Activated naive CD4-positive, alpha-beta T cell treated with anti-CD3 and anti-CD28 coated beads, Interleukin-2, amount 50 U/mL, for 72 hours (primary cell): ENCODE measurements around the gene ZNF319. TPM values are rescaled to one million over a fixed set of nuclear protein-coding genes. Genes with fewer than 3 reads are reported as not detected.

ENCODE experiments used
- ATAC-seq, 2 donors: fragments of 150-1000 bp; cut with Tn5 transposase; 2 replicates each; pipeline ENCODE4 v1.10.0; 2021; ENCODE audit warnings: mild to moderate bottlenecking in 2 of 2, moderate library complexity in 2 of 2
- DNase-seq, 2 donors: peaks; one replicate each; pipeline ENCODE4 v3.0.0; 2021 to 2022; ENCODE audit warnings: low spot score in 2 of 2
- H3K27ac Mint-ChIP-seq, 2 donors: one replicate each; pipeline ENCODE4 v1.8.0; 2022; ENCODE audit warnings: mild to moderate bottlenecking in 2 of 2, mixed read lengths in 2 of 2
- H3K36me3 Mint-ChIP-seq, 2 donors: one replicate each; pipeline ENCODE4 v1.8.0; 2022; ENCODE audit warnings: mixed read lengths in 2 of 2
- H3K9me3 Mint-ChIP-seq, 2 donors: one replicate each; pipeline ENCODE4 v1.8.0; 2022; ENCODE audit warnings: mixed read lengths in 2 of 2
- total RNA-seq, 2 donors: library from RNA; stranded (reverse); gene quantifications; one replicate each; pipeline ENCODE4 v1.2.3, GENCODE V29; 2022

ZNF319 gene
- total RNA-seq, 2 donors from 2014 or later = 3.1 to 5.6 TPM

GRCh38 chr16:57972306-57972705 is 28.2 kb downstream of the ZNF319 start:
- DNase-seq (no peak), ATAC-seq (no peak)
- H3K27ac Mint-ChIP-seq = no peak overlapping the region
- H3K36me3 Mint-ChIP-seq = no peaks in the 10 kb centered on the region
- no peaks in the 10 kb centered on the region for H3K9me3 Mint-ChIP-seq

GRCh38 chr16:57971848-57972247 is 28.6 kb downstream of the ZNF319 start:
- no peaks in the 10 kb centered on the region for H3K9me3 Mint-ChIP-seq
- DNase-seq = no peak
- no peak for ATAC-seq
- no peaks in the 10 kb centered on the region for H3K36me3 Mint-ChIP-seq
- no peak overlapping the region for H3K27ac Mint-ChIP-seq

- no peaks in the 10 kb centered on the region for H3K9me3 Mint-ChIP-seq
- ATAC-seq (no peak), DNase-seq (no peak)
- H3K36me3 Mint-ChIP-seq = no peaks in the 10 kb centered on the region
- H3K27ac Mint-ChIP-seq = no peak within 1 kb of the TSS
Measured at GRCh38 chr16:57970970-57971369, 29.5 kb downstream of the ZNF319 start, which contains the start of gene CNGB1. CNGB1 (minus strand) TSS chr16:57971128; CDS start chr16:57967286, 3,842 bp downstream.

GRCh38 chr16:57970319-57970718 is 30.2 kb downstream of the ZNF319 start:
- H3K27ac Mint-ChIP-seq = no peak overlapping the region
- H3K36me3 Mint-ChIP-seq = no peaks in the 10 kb centered on the region
- DNase-seq (no peak), ATAC-seq (no peak)
- no peaks in the 10 kb centered on the region for H3K9me3 Mint-ChIP-seq

GRCh38 chr16:57969451-57970123 is 30.9 kb downstream of the ZNF319 start:
- H3K27ac Mint-ChIP-seq = no peak overlapping the region
- H3K36me3 Mint-ChIP-seq = no peaks in the 10 kb centered on the region
- DNase-seq (no peak), ATAC-seq (no peak)
- H3K9me3 Mint-ChIP-seq = no peaks in the 10 kb centered on the region

- ATAC-seq (no peak), DNase-seq (no peak)
- H3K27ac Mint-ChIP-seq = no peak overlapping the region
- H3K9me3 Mint-ChIP-seq = no peaks in the 10 kb centered on the region
- no peaks in the 10 kb centered on the region for H3K36me3 Mint-ChIP-seq
Measured at GRCh38 chr16:57967916-57968315, 32.6 kb downstream of the ZNF319 start.

GRCh38 chr16:57966986-57967385 is 33.5 kb downstream of the ZNF319 start:
- DNase-seq = no peak
- Mint-ChIP-seq H3K36me3 (no peaks in the 10 kb centered on the region), H3K27ac (no peak overlapping the region), H3K9me3 (no peaks in the 10 kb centered on the region)
- no peak for ATAC-seq

GRCh38 chr16:57966204-57966771 is 34.2 kb downstream of the ZNF319 start:
- H3K27ac Mint-ChIP-seq = no peak overlapping the region
- DNase-seq (no peak), ATAC-seq (no peak)
- no peaks in the 10 kb centered on the region for H3K9me3 Mint-ChIP-seq
- no peaks in the 10 kb centered on the region for H3K36me3 Mint-ChIP-seq

GRCh38 chr16:57964157-57964700 is 36.2 kb downstream of the ZNF319 start:
- DNase-seq (no peak), ATAC-seq (no peak)
- H3K36me3 Mint-ChIP-seq = no peaks in the 10 kb centered on the region
- H3K27ac Mint-ChIP-seq = no peak overlapping the region
- H3K9me3 Mint-ChIP-seq = no peaks in the 10 kb centered on the region

- Mint-ChIP-seq H3K27ac (peak overlapping the region in 1 of 2 donors; percentile 8), H3K9me3 (no peaks in the 10 kb centered on the region), H3K36me3 (no peaks in the 10 kb centered on the region)
- ATAC-seq (no peak), DNase-seq (no peak)
Measured at GRCh38 chr16:57962756-57963155, 37.7 kb downstream of the ZNF319 start.

GRCh38 chr16:57962046-57962445 is 38.4 kb downstream of the ZNF319 start:
- ATAC-seq (no peak), DNase-seq (no peak)
- Mint-ChIP-seq H3K9me3 (no peaks in the 10 kb centered on the region), H3K36me3 (no peaks in the 10 kb centered on the region), H3K27ac (peak overlapping the region in 1 of 2 donors; percentile 85)

GRCh38 chr16:57961538-57961937 is 38.9 kb downstream of the ZNF319 start:
- no peaks in the 10 kb centered on the region for H3K36me3 Mint-ChIP-seq
- ATAC-seq (no peak), DNase-seq (no peak)
- H3K9me3 Mint-ChIP-seq = no peaks in the 10 kb centered on the region
- peak overlapping the region in 1 of 2 donors; percentile 85 for H3K27ac Mint-ChIP-seq

- H3K36me3 Mint-ChIP-seq = no peaks in the 10 kb centered on the region
- ATAC-seq = no peak
- H3K9me3 Mint-ChIP-seq = no peaks in the 10 kb centered on the region
- no peak for DNase-seq
- H3K27ac Mint-ChIP-seq = peak overlapping the region in 1 of 2 donors; percentile 85
Measured at GRCh38 chr16:57960826-57961472, 39.5 kb downstream of the ZNF319 start.

GRCh38 chr16:57960310-57960709 is 40.2 kb downstream of the ZNF319 start:
- ATAC-seq = no peak
- Mint-ChIP-seq H3K27ac (no peak overlapping the region), H3K9me3 (no peaks in the 10 kb centered on the region), H3K36me3 (no peaks in the 10 kb centered on the region)
- DNase-seq = no peak

- Mint-ChIP-seq H3K9me3 (no peaks in the 10 kb centered on the region), H3K36me3 (no peaks in the 10 kb centered on the region), H3K27ac (no peak overlapping the region)
- ATAC-seq (no peak), DNase-seq (no peak)
Measured at GRCh38 chr16:57959804-57960203, 40.7 kb downstream of the ZNF319 start.

- H3K27ac Mint-ChIP-seq = no peak overlapping the region
- ATAC-seq (no peak), DNase-seq (no peak)
- no peaks in the 10 kb centered on the region for H3K36me3 Mint-ChIP-seq
- no peaks in the 10 kb centered on the region for H3K9me3 Mint-ChIP-seq
Measured at GRCh38 chr16:57959121-57959520, 41.4 kb downstream of the ZNF319 start.

- Mint-ChIP-seq H3K27ac (peak overlapping the region; percentile 53 to 88), H3K9me3 (no peaks in the 10 kb centered on the region), H3K36me3 (no peaks in the 10 kb centered on the region)
- ATAC-seq (no peak), DNase-seq (no peak)
Measured at GRCh38 chr16:57958544-57958943, 41.9 kb downstream of the ZNF319 start.
